WI38 (cell line): ENCODE data around the gene TENM4.

Experiments
- H3K4me3 ChIP-seq: 2 replicates; pipeline ENCODE4 v1.5.1; 2011; ENCODE audit warnings: low read depth, mild to moderate bottlenecking, control low read depth, low read length
- CTCF ChIP-seq: IDR thresholded peaks from 2 replicates; pipeline ENCODE4 v1.5.1; 2012; ENCODE audit warnings: low read depth, mild to moderate bottlenecking, control low read depth, low read length

TENM4 gene

DNA sequence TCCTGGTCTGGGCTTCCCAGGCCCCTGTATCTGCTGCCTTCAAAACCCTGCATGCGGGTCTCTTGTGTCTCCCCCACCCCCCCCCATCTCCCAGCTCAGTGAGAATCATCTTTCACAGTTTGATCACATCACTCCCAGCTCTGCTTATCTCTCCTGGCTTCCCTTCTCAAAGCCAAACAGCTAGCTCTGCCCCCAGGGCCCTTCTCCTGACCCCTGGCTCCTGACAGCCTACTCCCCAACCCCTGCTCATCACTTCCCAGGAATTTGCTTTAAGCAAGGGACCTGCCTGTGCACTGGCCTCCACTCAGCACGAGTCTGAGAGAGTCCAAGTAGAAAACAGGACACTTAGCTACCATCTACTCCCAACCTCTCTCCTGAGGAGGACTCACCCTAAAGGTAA lies 342.7 kb downstream of the TENM4 start:
- no peak overlapping the region for H3K4me3 ChIP-seq
- TF ChIP-seq CTCF, result no peak

DNA sequence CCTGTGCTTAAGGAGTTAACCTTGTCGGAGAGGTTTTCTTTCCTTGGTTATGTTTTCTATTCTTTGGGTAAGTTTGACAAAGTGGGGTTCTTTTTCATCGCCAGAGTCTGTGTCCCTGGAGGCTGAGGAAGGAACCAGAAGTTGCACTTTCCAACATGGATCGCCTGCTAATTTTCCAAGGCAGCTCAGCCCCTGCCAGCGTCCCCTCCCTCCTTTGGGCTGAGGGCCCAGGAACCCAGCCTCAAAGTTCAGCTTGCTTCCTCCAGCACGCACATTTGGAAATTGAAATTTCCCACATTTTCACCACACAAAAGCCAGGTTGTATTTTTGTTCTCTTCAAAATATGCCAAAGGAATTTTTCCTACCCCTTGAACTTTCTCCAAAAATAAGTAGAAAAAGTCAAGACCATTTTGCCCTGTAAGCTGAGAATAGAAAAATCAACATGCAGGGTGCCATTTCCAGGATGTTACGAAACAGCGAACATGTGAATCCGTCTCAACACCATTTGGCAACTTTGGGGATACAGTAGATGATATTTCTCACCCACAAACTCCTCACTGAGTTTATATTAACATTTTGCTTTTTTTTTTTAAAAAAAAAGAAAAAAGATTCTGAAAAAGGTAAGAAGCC lies 343.5 kb downstream of the TENM4 start:
- no peak for TF ChIP-seq CTCF
- no peak overlapping the region for H3K4me3 ChIP-seq

DNA sequence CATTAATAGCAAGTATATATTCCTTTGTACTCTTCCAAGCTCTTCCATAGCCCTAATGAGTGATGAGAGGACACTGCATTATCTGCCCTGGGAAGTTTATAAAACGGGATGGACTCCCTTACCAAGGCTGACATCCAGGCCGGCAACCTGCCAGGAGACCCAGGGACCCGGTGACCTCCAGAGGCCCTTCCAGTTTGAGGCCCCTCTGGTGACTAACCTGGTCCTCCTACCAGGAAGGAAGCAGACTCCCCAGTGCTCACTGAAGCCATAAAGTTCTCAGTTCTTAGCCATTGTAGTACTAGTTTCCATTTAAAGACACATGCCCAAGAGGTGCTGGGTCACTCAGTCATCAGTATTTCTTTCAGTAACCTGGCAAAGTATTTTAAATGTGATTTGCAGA lies 345.4 kb downstream of the TENM4 start:
- no peak overlapping the region for H3K4me3 ChIP-seq
- TF ChIP-seq CTCF, result no peak

DNA sequence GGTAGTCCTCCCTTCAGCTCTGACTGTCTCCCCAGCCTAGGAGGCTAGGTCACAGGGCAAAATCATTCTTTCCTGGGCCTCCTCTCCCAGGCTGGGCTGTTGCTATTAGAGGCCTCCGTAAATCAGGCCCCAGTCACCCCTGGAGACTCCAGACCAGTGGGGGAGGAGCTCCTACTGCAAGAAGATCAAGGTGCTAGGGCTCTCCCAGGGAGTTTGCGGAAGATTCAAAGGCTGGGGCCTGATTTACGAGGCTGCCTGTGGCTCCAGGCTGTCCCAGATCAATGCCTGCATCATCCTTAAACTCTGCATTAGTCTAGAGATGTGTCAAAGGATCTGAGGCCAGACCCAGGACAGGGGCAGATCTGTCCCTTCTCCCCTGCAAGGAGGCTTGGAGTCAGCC lies 346.2 kb downstream of the TENM4 start:
- H3K4me3 ChIP-seq, result no peak overlapping the region
- TF ChIP-seq CTCF, result no peak

DNA sequence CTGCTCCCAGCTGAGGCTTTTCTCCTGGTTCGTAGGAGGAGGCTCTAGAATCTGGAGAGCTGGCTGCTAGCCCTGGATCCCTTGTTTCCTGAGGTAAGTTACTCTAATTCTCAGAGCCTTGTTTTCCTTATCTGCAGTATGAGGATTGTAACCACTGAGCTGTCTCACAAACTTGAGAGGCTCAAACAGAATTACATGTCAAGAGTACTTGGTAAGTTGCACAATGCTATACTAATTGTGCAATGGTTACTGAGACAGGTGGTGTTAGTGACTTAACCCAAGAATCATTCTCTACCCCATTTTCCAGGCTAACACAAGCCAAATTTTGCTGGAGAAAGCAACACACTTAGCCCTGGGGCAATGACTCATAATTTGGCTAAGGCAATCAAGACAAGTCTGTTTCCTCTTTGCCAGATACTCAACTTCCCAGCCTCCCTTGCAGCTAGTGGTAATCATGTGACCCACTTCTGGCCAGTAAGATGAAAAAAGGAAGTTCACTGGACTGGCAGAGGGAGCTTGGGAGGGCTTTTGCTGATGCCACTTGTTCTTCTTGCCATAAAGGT lies 348.0 kb downstream of the TENM4 start:
- no peak overlapping the region for H3K4me3 ChIP-seq
- no peak for TF ChIP-seq CTCF

DNA sequence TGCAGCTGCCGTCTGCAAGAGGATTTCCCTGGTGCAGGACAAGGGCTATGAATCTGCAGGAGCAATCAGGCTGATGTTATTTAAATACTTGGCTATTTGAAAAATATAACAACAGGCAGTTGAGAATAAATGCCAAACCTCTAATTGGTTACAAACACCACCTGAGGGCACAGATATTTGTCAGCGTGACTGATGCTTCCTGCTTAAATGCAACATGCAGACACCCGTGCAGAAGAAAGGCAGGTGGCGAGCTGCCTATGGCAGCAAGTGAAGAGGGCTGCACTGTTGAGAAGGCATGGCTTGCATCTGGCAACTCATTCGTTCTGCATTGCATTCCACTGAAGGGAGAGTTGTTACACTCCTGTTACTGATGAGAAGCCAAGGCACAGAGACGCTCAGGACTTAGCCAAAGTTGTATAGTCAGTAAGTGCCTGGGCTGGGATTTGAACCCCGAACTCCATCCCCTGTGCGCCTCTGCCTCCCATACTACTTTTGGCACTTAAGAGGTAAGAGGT lies 350.6 kb downstream of the TENM4 start:
- H3K4me3 ChIP-seq, result no peak overlapping the region
- TF ChIP-seq CTCF, result no peak

- no peak for TF ChIP-seq CTCF
- no peak overlapping the region for H3K4me3 ChIP-seq
These were observed 351.2 kb downstream of the TENM4 start for GRCh38 chr11:79089601-79090000.
